Cerebellar nuclear complex (tissue), 1 donor: Measurements from ENCODE around the gene TNFAIP8L2.

ENCODE experiments used
- DNase-seq, 2 experiments: peaks; one replicate each; lab custom pipeline; 2025; lab: John Stamatoyannopoulos, UW

TNFAIP8L2 gene

DNA sequence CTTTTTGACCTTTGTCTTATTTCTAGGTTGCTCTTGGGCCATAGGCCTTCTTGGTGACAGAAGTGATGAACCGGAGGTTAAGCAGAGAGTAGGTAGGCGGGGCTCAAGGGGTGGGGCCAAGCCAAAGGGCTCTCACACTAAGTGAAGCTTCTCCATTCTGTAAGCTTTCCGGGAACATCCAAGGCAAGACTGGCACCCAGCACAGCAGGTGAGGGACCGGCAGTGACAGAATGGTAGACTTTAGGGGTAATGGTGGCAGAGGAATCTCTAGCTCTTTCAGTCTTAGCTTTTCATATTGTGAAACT is at the start of gene TNFAIP8L2:
TNFAIP8L2 (plus strand) TSS at position 135 of the 305 bp plus-strand sequence. CDS start 2,049 bp downstream, outside the sequence.
- no peak for DNase-seq

DNA sequence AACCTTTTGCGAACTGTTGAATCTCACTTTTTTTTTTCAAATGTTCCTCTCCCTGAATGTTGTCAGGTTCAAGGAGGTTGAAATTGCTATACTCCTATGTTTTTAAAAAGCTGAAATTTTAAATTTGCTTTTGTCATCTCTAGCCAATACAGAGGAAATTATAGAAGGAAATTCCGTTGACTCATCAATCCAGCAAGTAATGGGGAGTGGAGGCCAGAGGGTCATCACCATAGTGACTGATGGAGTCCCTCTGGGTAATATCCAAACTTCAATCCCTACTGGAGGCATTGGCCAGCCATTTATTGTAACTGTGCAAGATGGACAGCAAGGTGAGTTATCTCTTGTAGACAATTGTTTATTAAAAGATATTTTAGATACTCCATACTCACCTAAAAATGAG is 49.6 kb upstream of the TNFAIP8L2 start:
- DNase-seq, result no peak

- DNase-seq, result no peak
Observed at GRCh38 chr1:151108331-151108730, 48.1 kb upstream of the TNFAIP8L2 start.

DNA sequence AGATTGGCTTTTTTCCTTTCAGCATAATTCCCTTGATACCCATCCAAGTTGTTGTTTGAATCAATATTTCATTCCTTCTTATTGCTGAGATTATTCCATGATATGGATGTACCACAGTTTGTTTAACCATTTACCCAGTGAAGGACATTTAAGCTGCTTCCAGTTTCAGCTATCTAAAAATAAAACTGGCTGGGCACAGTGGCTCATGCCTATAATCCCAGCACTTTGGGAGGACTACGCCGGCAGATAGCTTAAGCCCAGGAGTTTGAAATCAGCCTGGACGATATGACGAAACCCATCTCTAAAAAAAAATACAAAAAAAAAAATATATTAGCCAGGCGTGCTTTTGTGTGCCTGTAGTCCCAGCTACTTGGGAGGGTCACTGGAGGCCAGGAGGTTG is 42.6 kb upstream of the TNFAIP8L2 start:
- DNase-seq, result no peak

DNA sequence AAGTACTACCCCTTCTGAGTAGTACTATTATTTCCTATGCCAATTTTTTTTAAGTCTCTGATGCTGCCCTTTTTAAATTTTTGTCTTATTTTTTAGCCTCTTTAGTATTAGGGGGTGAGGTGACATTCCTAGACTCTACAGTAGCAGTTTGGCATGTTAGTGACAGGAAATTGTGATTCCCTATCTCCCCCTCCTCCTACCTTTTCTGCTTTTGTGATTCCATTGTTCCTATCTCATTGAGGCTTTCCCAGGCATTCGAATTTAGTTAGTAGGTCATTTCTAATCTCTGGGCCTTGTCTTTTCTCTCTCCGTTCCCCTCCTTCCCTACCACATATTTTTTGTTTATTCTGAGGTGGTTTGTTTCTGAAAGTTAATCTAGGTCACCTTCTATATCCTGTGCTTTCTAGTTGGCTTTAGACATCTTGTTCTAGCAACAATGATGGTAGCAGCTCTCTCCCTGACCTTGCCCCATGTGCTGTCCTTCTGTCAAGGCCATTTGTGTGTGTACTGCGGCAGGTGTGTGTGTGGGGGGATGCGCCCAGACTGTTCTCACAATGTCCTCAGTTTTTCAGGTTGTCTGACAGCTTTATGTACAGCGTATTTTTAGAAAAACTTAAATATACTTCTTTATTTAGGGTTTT is 31.6 kb upstream of the TNFAIP8L2 start:
- no peak for DNase-seq

DNA sequence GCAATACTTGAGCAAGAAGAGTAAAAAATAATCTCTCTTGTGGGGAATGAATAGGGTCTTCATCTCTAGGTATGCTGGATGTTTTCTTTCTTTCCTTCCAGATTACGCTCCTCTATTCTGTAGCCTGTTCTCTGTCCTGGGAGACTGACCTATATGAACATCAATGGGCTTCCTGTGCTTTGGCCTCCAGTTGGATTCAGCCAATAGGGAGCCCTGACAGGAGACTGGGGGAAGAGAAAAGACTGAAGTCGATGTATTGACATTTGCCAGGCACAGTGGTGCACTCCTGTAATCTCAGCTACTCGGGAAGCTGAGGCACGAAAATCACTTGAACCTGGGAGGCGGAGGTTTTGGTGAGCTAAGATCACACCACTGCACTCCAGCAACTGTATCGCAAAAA is 27.6 kb upstream of the TNFAIP8L2 start:
- no peak for DNase-seq

DNA sequence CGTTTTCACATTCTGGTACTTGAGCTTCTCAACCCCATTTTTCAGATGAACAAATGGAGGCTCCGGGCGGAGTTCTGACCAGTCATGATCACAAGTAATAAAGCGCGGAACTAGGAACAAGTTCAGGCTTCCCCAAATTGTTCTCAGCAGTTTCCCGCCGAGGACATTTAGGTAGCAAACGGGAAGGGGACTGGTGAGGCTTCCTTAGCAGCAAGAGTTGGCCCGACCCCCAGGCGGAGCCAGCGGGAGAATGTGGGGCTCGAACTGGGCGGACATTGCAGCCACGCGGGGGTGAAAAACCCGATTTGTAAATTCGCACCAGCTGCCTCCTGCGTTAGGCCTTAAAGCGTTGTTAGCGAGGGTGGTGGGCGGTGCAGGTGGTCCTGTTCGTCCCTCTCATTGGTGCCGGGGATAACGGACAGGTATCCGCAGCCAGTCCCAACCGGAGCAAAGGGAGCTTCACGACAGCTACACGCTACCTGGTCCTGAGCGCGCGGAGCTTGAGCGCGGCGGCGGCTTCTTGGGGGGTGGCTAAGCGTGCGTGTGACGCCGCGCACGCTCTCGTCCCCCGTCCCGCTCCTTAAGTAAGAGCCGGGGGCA is 25.4 kb upstream of the TNFAIP8L2 start:
- peak; percentile 73 to 95 for DNase-seq

DNA sequence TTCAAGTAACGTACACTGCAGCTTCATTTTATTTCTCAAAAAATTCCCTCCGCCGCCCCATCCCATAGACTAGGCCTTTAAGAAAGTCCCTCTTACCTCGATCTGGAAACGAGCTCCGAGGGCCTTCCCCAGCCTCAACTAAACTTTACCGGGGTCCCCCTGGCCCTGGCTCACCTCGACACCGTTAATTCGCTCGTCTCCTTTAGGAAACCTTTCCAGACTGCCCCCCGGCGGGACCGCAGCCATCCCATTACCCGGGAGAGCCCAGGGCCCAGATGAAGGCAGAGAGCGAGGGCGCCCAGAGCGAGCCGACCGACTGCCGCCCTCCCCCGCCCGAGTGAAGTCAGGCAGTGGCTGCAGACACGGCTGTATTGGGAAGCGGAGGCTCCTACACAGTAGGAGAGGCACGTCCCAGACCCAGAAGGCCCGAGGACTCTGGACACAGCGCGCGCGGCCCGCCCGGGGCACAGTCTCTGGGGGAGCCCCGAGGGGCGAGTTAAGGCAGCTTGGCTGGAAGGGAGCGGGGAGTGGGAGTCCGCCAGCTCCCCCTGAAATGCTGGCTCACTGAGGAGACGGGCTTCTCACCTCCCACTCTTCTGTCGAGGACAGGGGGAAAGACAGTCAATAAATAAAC is 24.6 kb upstream of the TNFAIP8L2 start:
- DNase-seq, result no peak

DNA sequence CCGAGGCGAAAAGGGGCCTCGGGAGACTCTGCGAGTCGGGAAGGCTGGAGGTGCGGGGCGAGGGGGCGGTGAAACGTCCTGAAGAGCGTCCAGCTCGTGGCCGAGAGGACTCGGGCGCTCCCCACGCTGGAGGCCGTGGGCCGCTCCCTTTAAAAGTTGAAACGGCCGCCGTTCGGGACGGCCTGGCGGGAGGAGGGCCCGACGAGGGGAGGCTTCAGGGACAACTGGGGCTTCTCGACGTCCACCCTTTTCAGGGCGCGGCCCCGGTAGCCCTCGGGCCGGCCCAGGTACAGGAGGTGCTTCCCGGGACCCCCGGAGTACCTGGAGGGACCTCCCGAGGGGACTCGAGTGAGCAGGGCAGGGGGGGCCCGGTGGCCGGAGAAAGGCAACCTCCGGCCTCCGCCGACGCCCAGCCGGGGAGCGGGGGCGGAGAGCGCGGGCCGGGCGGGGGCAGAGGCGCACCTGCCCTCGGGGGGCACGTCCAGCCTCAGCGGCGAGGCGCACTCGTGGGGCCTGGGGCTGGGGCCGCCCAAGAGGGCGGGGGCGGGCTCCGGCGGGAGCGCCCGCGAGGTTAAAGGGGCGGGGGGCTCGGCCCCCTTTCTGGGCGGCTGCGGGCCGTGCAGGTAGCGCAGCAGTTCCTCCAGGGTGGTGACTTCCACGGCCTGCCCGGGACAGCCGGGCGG is 24.0 kb upstream of the TNFAIP8L2 start:
- no peak for DNase-seq

DNA sequence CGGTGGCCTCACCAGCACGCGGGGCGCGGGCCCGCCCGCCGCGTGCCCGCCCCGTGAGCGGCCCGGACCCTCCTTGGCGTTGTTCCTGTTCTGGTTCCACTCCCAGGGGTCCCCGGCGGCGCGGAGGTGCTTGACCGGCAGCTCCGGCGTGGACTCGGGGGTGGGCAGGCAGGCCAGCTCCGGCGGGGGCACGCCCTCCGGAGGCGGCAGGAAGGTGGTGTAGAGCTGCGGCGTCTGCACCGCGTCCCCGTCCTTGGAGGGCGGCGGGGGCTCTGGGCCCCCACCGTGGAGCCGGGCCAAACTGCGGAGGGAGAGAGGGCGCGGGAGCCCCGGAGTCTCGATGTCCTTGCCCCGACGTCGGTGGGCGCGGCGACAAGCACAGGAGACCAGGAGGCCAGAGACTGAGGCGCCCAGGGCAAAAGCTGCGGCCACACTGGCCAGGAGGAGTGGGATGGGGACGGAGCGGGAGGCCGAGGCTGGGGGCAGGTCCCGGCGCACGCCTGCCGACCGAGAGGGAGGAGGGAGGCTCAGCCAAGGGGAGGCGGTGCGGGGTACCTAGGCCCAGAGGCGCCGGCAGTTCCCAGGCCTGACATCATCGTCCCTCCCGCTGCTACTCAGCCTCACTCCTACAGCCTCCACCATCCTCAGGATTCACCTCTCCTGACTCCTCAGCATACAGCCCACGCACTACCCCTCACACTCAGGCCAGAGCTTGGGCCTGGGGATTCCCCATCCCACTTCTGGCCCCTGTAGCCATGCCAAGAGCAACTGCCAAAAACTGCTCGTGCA is 23.2 kb upstream of the TNFAIP8L2 start:
- DNase-seq, result no peak

GRCh38 chr1:151134396-151134795 is 22.1 kb upstream of the TNFAIP8L2 start:
- no peak for DNase-seq

GRCh38 chr1:151134991-151135390 is 21.5 kb upstream of the TNFAIP8L2 start:
- no peak for DNase-seq

DNA sequence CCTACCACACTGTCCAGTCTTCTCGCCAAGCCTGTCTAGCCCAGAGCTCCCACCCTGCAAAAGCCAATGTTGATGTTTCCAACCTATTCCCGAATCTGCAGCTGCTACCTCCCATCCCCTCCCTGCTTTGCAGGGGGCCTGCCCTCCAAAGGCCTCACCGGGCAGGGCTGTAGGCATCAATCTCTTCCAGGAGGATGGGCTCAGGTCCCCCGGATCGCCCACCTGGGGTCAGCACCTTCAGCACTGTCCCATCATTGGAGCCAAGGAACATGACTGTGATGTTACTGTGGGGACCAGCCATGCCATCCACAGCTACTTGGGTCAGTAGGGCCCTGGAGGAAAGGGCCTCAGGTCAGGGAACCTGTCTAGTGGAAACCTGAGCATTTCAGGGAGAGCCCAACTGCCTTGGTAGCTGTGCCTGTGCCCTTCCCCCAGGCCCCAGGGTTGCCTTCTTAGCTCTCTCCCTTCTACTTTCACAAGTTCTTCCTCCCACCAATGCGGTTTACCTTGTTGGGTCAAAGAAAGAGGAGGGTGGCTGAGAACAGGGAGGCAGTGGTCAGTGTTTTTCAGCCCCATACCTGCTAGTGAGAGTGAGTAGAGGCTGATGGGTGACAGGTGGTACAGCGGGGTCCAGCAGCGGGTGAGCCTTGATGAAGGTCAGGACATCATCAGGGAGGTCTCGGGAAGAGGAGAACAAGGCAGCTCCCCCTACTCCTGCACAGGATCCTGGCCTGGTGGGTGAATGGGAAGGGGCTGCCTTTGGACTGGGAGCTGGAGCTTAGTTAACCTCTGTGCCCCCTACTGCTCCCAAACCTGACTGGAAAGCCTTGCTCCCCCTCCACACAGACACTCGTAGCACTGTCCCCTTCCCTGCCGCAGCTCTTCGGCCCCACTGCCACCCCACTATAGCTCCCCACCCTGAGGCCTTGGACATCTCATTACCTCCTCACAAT is 20.7 kb upstream of the TNFAIP8L2 start:
- DNase-seq, result no peak

GRCh38 chr1:151137789-151138188 is 18.7 kb upstream of the TNFAIP8L2 start:
- no peak for DNase-seq

DNA sequence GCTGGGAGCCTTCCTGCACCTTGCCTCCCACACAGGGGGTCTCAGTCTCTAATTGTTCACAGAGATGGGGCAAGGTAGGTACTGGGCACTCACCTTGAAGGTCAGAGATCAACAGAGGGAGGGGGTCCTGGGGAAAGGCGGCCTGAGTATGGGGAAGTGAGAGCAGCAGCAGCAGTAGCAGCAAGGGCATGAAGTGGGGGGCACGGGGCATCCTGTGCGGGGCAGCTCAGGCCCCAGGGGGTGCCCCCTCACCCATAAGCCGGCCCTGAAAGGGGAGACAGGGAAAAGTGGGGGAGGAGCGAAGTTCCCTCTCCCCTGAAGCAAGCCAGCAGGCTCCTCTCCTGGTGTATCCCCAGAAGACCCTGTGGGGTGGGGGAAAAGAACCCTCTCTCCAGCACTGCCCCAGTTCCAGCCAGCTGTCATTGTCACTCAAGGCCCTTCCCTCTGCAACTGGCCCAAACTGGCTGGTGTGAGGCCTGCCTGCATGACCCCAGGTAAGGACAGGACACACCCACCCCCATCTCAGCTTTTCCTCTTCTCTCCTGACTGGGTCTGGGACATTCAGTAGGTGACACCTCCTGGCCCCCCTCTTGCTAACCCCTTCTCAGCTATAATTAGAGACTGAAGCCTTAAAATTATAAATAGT is 13.9 kb upstream of the TNFAIP8L2 start:
- DNase-seq, result no peak

DNA sequence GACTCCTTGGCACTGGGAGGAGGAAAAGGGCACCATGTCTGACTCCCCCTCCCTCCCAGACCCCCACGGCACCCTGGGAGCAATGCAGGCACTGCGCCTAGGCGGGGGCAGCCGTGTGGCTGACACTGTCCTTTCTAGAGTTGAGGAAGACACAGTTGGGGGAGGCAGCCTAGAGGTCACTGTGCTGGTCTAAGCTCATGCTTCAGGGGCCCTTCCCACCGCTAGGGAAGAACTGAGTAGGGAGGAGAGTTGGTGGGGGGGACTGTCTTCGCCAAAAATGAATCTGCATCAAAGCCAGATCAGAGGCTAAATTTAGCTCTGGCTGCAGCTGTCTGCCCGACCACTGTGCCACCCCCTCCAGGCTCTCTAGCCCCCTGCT is 13.4 kb upstream of the TNFAIP8L2 start:
- DNase-seq, result no peak

DNA sequence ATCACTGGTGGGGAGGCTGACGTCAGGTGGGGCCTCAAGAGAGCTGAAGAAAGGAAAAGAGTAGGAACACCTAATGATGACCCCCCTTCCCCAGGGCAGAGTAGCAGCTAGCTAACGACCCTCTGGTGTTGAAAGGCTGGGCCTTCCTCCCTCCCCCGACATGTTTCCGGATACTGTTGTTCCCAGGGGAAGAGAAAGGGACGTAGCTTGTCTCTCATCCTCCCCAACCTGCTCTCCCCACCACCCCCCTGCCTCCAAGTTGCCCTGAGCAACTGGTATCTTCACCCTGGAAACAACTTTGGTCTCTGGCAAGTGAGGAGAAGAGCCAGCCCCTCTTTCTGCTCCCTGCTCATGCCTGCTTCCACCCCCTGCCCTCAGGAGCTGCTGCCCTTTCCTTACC is 12.5 kb upstream of the TNFAIP8L2 start:
- no peak for DNase-seq

DNA sequence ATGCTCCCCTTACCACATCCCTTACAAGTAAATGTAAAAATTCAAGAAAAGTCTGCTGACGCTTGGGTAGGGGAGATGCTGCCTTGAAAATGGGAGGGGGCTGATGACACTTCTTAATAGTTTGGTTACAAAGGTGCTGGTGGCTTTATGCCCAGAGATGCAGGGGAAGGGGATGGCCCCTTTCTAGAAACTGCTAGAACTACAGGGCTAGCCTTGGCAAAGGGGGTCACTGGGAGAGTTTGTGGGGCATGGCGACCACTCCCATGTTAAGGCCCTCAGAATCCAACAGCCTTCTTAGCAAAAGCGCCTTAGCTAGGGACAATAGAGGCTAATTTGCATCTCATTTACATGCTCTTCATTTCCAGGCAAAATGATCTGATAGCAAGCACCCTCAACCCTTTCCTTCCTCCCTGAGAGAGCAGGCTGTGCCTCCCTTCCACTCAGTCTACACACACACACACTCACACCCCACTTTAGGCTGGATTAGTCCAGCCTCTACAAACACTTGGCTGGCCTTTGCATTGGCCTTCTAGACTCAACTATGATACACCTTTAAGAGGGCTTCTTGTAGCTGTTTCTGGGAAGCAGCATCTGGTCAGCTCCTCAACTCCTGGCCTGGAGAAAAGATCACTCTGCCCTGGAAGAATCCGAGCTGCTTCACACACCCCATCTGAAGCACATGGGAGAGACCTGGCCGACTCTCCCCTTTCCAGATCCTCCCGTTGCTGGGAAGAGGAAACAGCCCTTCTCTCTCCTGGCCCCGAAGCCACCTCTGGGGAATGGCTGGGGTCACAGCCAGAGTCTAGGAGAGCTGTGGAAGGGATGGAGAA is 11.8 kb upstream of the TNFAIP8L2 start:
- no peak for DNase-seq

DNA sequence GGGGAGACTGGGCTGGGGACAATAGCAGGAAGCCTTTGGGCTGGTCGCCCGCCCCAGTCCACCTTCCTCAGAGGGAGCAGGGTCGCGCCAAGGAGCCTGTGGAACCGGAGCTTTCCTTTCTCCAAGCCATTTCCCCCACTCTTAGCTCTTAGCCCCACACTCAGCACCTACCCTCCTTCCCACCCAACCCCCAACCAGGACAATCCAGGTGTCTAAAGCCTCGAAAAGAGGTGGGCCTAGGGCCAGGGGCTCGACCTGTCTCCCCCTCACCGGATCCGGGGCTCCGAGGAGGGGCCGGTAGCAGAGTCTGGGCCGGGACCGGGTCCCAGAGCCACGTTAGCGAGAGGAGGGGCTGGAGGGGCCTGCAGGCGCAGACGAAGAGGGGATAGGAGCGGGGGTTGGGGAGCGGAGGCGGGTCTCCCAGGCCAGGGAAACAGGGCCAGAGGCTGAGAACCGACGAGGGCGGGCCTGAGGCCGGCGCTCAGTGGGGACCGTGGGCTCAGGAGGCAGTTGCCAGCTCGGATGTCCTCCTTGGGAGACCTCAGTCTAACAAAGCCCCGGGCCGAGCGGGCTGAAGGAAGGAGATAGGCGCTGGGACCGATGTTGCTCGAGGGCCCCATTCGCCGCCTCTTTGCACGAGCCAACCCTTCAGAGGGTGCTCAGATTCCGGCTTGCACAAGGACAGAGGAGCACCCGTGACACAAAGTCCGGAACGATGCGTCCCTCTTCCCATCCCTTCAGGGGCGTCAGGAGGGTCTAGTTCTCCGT is 11.0 kb upstream of the TNFAIP8L2 start:
- no peak for DNase-seq
